Measurements from ENCODE around the gene GLTPD2. TPM values are rescaled to one million over a fixed set of nuclear protein-coding genes. Genes with fewer than 3 reads are reported as not detected.

GLTPD2 gene
- total RNA-seq, 1 donor from 2014 or later: not detected

DNA sequence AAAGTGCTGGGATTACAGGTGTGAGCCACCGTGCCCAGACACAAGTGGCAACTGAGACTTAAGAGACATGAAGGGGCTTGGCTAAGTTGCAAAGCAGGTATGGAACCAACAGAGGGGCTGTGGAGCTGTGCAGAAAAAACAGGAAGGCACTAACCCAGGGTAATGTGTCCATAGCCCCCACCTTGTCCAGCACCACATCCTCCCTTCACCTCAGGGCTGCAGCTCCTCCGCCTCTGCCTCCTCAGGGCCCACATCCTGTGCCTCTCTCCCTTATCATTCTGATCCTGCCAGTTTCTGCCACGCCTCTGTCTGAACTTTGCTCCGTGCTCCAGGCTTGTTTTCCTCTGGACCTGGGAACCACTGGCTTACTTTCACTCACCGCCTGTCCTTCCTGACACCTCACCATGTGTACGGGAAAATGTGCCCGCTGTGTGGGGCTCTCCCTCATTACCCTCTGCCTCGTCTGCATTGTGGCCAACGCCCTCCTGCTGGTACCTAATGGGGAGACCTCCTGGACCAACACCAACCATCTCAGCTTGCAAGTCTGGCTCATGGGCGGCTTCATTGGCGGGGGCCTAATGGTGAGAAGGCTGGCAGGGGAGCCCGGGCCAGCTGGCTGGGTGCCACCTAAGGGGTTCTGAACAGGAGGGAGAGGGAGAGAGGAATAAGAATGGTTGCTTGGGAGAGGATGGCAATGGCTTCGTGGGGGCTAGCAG is 17.1 kb upstream of the GLTPD2 start, which contains the start of gene TM4SF5:
TSS of gene TM4SF5 (plus strand) at position 368 of the 716 bp plus-strand sequence. CDS start at position 405, 37 bp downstream.
- no peak within 1 kb of the TSS for H3K27ac ChIP-seq
- intact Hi-C loops (cut with DNase I): no loop called here

GRCh38 chr17:4772235-4772613 is 16.5 kb upstream of the GLTPD2 start:
- no peak for DNase-seq
- no peaks in the 10 kb centered on the region for H3K36me3 ChIP-seq
- H3K9me3 ChIP-seq: no peaks in the 10 kb centered on the region
- no peaks in the 10 kb centered on the region for H3K27me3 ChIP-seq (ENCODE audit: low read depth)
- ATAC-seq: no peak
- no peak overlapping the region for H3K4me3 ChIP-seq
- TF ChIP-seq, protein P1, sequence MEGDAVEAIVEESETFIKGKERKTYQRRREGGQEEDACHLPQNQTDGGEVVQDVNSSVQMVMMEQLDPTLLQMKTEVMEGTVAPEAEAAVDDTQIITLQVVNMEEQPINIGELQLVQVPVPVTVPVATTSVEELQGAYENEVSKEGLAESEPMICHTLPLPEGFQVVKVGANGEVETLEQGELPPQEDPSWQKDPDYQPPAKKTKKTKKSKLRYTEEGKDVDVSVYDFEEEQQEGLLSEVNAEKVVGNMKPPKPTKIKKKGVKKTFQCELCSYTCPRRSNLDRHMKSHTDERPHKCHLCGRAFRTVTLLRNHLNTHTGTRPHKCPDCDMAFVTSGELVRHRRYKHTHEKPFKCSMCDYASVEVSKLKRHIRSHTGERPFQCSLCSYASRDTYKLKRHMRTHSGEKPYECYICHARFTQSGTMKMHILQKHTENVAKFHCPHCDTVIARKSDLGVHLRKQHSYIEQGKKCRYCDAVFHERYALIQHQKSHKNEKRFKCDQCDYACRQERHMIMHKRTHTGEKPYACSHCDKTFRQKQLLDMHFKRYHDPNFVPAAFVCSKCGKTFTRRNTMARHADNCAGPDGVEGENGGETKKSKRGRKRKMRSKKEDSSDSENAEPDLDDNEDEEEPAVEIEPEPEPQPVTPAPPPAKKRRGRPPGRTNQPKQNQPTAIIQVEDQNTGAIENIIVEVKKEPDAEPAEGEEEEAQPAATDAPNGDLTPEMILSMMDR (IDR thresholded peaks at IDR 0.05): no peak
- intact Hi-C loops (cut with DNase I): no loop called here
- no peak overlapping the region for H3K27ac ChIP-seq
- peaks cover 9% of the 10 kb centered on the region for H3K4me1 ChIP-seq

More for the DNA sequence above, 17.1 kb upstream of the GLTPD2 start, which contains the start of gene TM4SF5:
- DNase-seq (no peak), ATAC-seq (no peak)
- H3K4me3 ChIP-seq: no peak within 1 kb of the TSS
- no peaks in the 10 kb centered on the region for H3K36me3 ChIP-seq
- H3K9me3 ChIP-seq: no peaks in the 10 kb centered on the region
- TF ChIP-seq, protein P1 (IDR thresholded peaks at IDR 0.05): no peak
- H3K27me3 ChIP-seq (ENCODE audit: low read depth): no peaks in the 10 kb centered on the region
- peaks cover 9% of the 10 kb centered on the region for H3K4me1 ChIP-seq

- Histone ChIP-seq H3K4me1 (no peaks in the 10 kb centered on the region), H3K27me3 (ENCODE audit: low read depth) (peaks cover 36% of the 10 kb centered on the region), H3K27ac (no peak overlapping the region), H3K36me3 (no peaks in the 10 kb centered on the region), H3K4me3 (no peak overlapping the region), H3K9me3 (no peaks in the 10 kb centered on the region)
- DNase-seq (no peak), ATAC-seq (no peak)
- intact Hi-C loops (cut with DNase I): no loop called here
- TF ChIP-seq, protein P1 (IDR thresholded peaks at IDR 0.05): no peak
Measured at GRCh38 chr17:4777969-4778760, 10.6 kb upstream of the GLTPD2 start.

- intact Hi-C loops (cut with DNase I): loop anchor here (10.0 kb wide), 1 partner anchor 46 kb away; the partner anchor contains the start of genes CXCL16, MED11 and ZMYND15
- TF ChIP-seq, protein P1 (IDR thresholded peaks at IDR 0.05): no peak
- H3K27me3 ChIP-seq (ENCODE audit: low read depth): peaks cover 57% of the 10 kb centered on the region
- no peaks in the 10 kb centered on the region for H3K36me3 ChIP-seq
- no peak overlapping the region for H3K4me3 ChIP-seq
- H3K27ac ChIP-seq: no peak overlapping the region
- DNase-seq (no peak), ATAC-seq (no peak)
- H3K4me1 ChIP-seq: peaks cover 5% of the 10 kb centered on the region
- no peaks in the 10 kb centered on the region for H3K9me3 ChIP-seq
Measured at GRCh38 chr17:4780325-4780955, 8.3 kb upstream of the GLTPD2 start.

DNA sequence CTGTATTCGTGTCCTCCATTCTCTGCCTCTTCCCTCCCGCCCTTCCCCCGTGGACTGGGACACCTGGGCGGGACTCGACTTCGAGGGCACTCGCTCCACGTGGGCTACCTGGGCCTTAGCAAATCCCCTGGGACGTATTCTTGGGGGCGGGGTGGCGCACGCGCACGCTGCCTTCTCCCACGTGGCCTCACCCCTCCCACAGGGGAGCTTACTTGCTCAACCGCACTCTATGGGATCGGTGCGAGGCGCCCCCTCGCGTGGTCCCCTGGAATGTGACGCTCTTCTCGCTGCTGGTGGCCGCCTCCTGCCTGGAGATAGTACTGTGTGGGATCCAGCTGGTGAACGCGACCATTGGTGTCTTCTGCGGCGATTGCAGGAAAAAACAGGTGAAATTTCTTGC is 6.1 kb upstream of the GLTPD2 start:
- H3K4me1 ChIP-seq: peaks cover 23% of the 10 kb centered on the region
- no peaks in the 10 kb centered on the region for H3K36me3 ChIP-seq
- H3K27ac ChIP-seq: no peak overlapping the region
- DNase-seq: peak; percentile 76
- ATAC-seq: peak; percentile 39 to 55
- no peaks in the 10 kb centered on the region for H3K9me3 ChIP-seq
- intact Hi-C loops (cut with DNase I): loop anchor here (10.0 kb wide), 1 partner anchor 48 kb away; the partner anchor contains the start of genes CXCL16, MED11 and ZMYND15
- H3K27me3 ChIP-seq (ENCODE audit: low read depth): peaks cover 64% of the 10 kb centered on the region
- TF ChIP-seq, protein P1 (IDR thresholded peaks at IDR 0.05): peak; percentile 23
- H3K4me3 ChIP-seq: no peak overlapping the region

Measured in lower lobe of right lung (tissue), 2 donors.